Right lobe of liver (tissue), 6 donors: ENCODE results near the gene SP140L. TPM values are rescaled to one million over a fixed set of nuclear protein-coding genes. Genes with fewer than 3 reads are reported as not detected.

ENCODE experiments used
- ATAC-seq, 4 donors: fragments of 200-7000 bp; cut with Tn5 transposase; one replicate each; pipeline ENCODE4 v1.9.1; 2020; ENCODE audit warnings: mild to moderate bottlenecking in 4 of 4, moderate library complexity in 4 of 4
- DNase-seq, 3 donors: peaks; one replicate each; pipeline ENCODE4 v3.0.0-alpha.2; 2020
- H3K27ac ChIP-seq, 3 donors: fragments of 200-600 bp; one replicate each; pipeline ENCODE4 v1.8.0; 2022
- H3K27me3 ChIP-seq, 2 donors: fragments of 200-600 bp; one replicate each; pipeline ENCODE4 v1.8.0; 2022
- H3K36me3 ChIP-seq, 4 donors: fragments of 200-600 bp; sonication (generic) in 1 of 4; one replicate each; pipeline versions ENCODE4 v1.5.1 to v1.8.0; 2017 to 2022; ENCODE audit warnings: control low read depth in 1 of 4
- H3K4me1 ChIP-seq, 4 donors: fragments of 200-600 bp; sonication (generic) in 1 of 4; one replicate each; pipeline versions ENCODE4 v1.5.1 to v1.8.0; 2017 to 2022; ENCODE audit warnings: control low read depth in 1 of 4
- H3K4me3 ChIP-seq, 3 donors: fragments of 200-600 bp; one replicate each; pipeline ENCODE4 v1.8.0; 2022
- H3K9me3 ChIP-seq, 4 donors: fragments of 200-600 bp; sonication (generic) in 1 of 4; one replicate each; pipeline versions ENCODE4 v1.5.1 to v1.8.0; 2017 to 2022; ENCODE audit warnings: control low read depth in 1 of 4
- POLR2A ChIP-seq: fragments of 450-650 bp; IDR thresholded peaks from one replicate; pipeline ENCODE4 v1.6.1; 2017; ENCODE audit warnings: antibody characterized with exemption, mild to moderate bottlenecking
- WGBS: methylation state at CpG from one replicate; pipeline ENCODE4 v1.1.6; 2018; ENCODE audit warnings: low coverage, low lambda C conversion rate; ENCODE audit not compliant: insufficient coverage; ENCODE audit errors: missing lambda C conversion rate; 5-methylcytosine and 5-hydroxymethylcytosine counted together
- intact Hi-C, 2 donors: fragments of 100-400 bp; cut with DNase I; formaldehyde crosslinking; loops; one replicate each; pipeline versions ENCODE4 v1.11.2 to v1.14.1; 2022
- total RNA-seq, 6 experiments: library from RNA; depleted of rRNA in 2 of 6; stranded (reverse); fragments of >200 nt in 2 of 6; fragmentation: NEBNext Ultra II Directional in 3 of 6; extraction: Animal tissue kit (Norgen Biotek cat#: 25700) in 3 of 6; gene quantifications; one replicate each; pipeline versions ENCODE4 v1.1.0 to v1.2.4, GENCODE V29; 2016 to 2023
- TF ChIP-seq, protein P1 (sequence below), 4 donors: fragments of 200-600 bp in 3 of 4; fragments of 450-650 bp in 1 of 4; IDR thresholded peaks; one replicate each; pipeline versions ENCODE4 v1.5.1 to v1.8.0; 2016 to 2022; ENCODE audit warnings: antibody characterized with exemption in 4 of 4, mild to moderate bottlenecking in 2 of 4
- donor health status: DM: no; HTN: yes; CAD: no.
- donor health status: DM: no; HTN: no; CAD: no.
- donor health status: DM: no; HTN: no; CAD: no.
- donor health status: DM: no; HTN: yes; CAD: no.
- donor health status: DM: no; HTN: yes; CAD: no.

Gene SP140L
- total RNA-seq, 6 experiments from 2014 or later = 6.6 to 17.9 (median 11.3) TPM

- ATAC-seq (no peak), DNase-seq (no peak)
- no peak overlapping the region for H3K4me3 ChIP-seq
- no peaks in the 10 kb centered on the region for H3K27me3 ChIP-seq
- intact Hi-C loops = no loop called here
- no peaks in the 10 kb centered on the region for H3K9me3 ChIP-seq
- no peak overlapping the region for H3K27ac ChIP-seq
- WGBS = 100% methylated on average over 1 of the region's 9 CpGs
- TF ChIP-seq POLR2A = no peak
- TF ChIP-seq, protein P1, sequence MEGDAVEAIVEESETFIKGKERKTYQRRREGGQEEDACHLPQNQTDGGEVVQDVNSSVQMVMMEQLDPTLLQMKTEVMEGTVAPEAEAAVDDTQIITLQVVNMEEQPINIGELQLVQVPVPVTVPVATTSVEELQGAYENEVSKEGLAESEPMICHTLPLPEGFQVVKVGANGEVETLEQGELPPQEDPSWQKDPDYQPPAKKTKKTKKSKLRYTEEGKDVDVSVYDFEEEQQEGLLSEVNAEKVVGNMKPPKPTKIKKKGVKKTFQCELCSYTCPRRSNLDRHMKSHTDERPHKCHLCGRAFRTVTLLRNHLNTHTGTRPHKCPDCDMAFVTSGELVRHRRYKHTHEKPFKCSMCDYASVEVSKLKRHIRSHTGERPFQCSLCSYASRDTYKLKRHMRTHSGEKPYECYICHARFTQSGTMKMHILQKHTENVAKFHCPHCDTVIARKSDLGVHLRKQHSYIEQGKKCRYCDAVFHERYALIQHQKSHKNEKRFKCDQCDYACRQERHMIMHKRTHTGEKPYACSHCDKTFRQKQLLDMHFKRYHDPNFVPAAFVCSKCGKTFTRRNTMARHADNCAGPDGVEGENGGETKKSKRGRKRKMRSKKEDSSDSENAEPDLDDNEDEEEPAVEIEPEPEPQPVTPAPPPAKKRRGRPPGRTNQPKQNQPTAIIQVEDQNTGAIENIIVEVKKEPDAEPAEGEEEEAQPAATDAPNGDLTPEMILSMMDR (IDR thresholded peaks at IDR 0.05) = no peak
- H3K4me1 ChIP-seq = peaks cover 0 to 30% (median 7%) of the 10 kb centered on the region in 4 donors
- no peaks in the 10 kb centered on the region for H3K36me3 ChIP-seq
These were observed 85.9 kb downstream of the SP140L start for GRCh38 chr2:230412846-230413245.

GRCh38 chr2:230413479-230413878 is 86.5 kb downstream of the SP140L start:
- Histone ChIP-seq H3K4me3 (no peak overlapping the region), H3K27ac (no peak overlapping the region), H3K4me1 (peaks cover 0 to 30% (median 9%) of the 10 kb centered on the region in 4 donors), H3K36me3 (no peaks in the 10 kb centered on the region), H3K27me3 (no peaks in the 10 kb centered on the region), H3K9me3 (no peaks in the 10 kb centered on the region)
- intact Hi-C loops = no loop called here
- TF ChIP-seq, protein P1 (IDR thresholded peaks at IDR 0.05) = no peak
- TF ChIP-seq POLR2A = no peak
- WGBS = 94% methylated on average over 2 of the region's 3 CpGs
- DNase-seq (no peak), ATAC-seq (no peak)

- H3K36me3 ChIP-seq = no peaks in the 10 kb centered on the region
- no peaks in the 10 kb centered on the region for H3K27me3 ChIP-seq
- no peak overlapping the region for H3K27ac ChIP-seq
- DNase-seq (no peak), ATAC-seq (no peak)
- no peaks in the 10 kb centered on the region for H3K9me3 ChIP-seq
- intact Hi-C loops = no loop called here
- H3K4me1 ChIP-seq = peaks cover 0 to 33% (median 14%) of the 10 kb centered on the region in 4 donors
- no peak overlapping the region for H3K4me3 ChIP-seq
- 100% methylated on average over 2 of the region's 6 CpGs for WGBS
- no peak for TF ChIP-seq POLR2A
These were observed 87.3 kb downstream of the SP140L start for GRCh38 chr2:230414302-230414701.

GRCh38 chr2:230416061-230416721 is 89.2 kb downstream of the SP140L start, which contains the start of gene SP100:
Gene SP100 (plus strand): TSS chr2:230416201. CDS start chr2:230416297, 96 bp downstream.
- H3K9me3 ChIP-seq = no peaks in the 10 kb centered on the region
- intact Hi-C loops = no loop called here
- no peaks in the 10 kb centered on the region for H3K27me3 ChIP-seq
- H3K4me1 ChIP-seq = peaks cover 0 to 37% (median 12%) of the 10 kb centered on the region in 4 donors
- WGBS = 3% methylated on average over 7 of the region's 12 CpGs
- H3K4me3 ChIP-seq = peak within 1 kb of the TSS; percentile 56 to 72 (median 58)
- H3K36me3 ChIP-seq = no peaks in the 10 kb centered on the region
- H3K27ac ChIP-seq = peak within 1 kb of the TSS; percentile 87 to 97 (median 95)
- TF ChIP-seq POLR2A = peak; percentile 82
- TF ChIP-seq, protein P1 (IDR thresholded peaks at IDR 0.05) = no peak
- peak; percentile 80 to 84 (median 82) for ATAC-seq
- peak; percentile 80 to 86 (median 84) for DNase-seq

GRCh38 chr2:230417436-230417835 is 90.4 kb downstream of the SP140L start:
- Histone ChIP-seq H3K9me3 (no peaks in the 10 kb centered on the region), H3K4me3 (peak overlapping the region; percentile 56 to 72 (median 58)), H3K36me3 (no peaks in the 10 kb centered on the region), H3K27me3 (no peaks in the 10 kb centered on the region), H3K27ac (peak overlapping the region in 2 of 3 donors; percentile 87 to 97), H3K4me1 (peaks cover 0 to 36% (median 13%) of the 10 kb centered on the region in 4 donors)
- TF ChIP-seq POLR2A = no peak
- TF ChIP-seq, protein P1 (IDR thresholded peaks at IDR 0.05) = no peak
- no peak for DNase-seq
- 28% methylated on average over 4 of the region's 4 CpGs for WGBS
- ATAC-seq = no peak
- intact Hi-C loops = no loop called here
